Heart right ventricle (tissue), 16 donors: ENCODE results near the gene TRPC6. TPM values are rescaled to one million over a fixed set of nuclear protein-coding genes. Genes with fewer than 3 reads are reported as not detected.
"Not testable (repeated sequence)": the region's sequence is repeated elsewhere in the genome, so short reads cannot be mapped to it uniquely, and the experiment has no call there.

Experiments
- ATAC-seq, 8 donors: fragments of 200-7000 bp; cut with Tn5 transposase; one replicate each; pipeline ENCODE4 v1.9.1; 2020; ENCODE audit warnings: mild to moderate bottlenecking in 8 of 8, moderate library complexity in 8 of 8, moderate number of reproducible peaks in 1 of 8
- DNase-seq, 2 donors: peaks; one replicate each; pipeline ENCODE4 v3.0.0-alpha.2; 2020
- H3K27ac ChIP-seq, 10 donors: fragments of 200-600 bp; sonication (generic) in 2 of 10; one replicate each; pipeline versions ENCODE4 v1.5.0 to v1.8.0; 2020 to 2022; ENCODE audit warnings: mild to moderate bottlenecking in 3 of 10
- H3K27me3 ChIP-seq, 7 donors: fragments of 200-600 bp; one replicate each; pipeline ENCODE4 v1.8.0; 2021 to 2022; ENCODE audit warnings: mild to moderate bottlenecking in 2 of 7
- H3K36me3 ChIP-seq, 9 donors: fragments of 200-600 bp; sonication (generic) in 1 of 9; one replicate each; pipeline versions ENCODE4 v1.5.0 to v1.8.0; 2020 to 2022; ENCODE audit warnings: mild to moderate bottlenecking in 2 of 9
- H3K4me1 ChIP-seq, 9 donors: fragments of 200-600 bp; sonication (generic) in 1 of 9; one replicate each; pipeline versions ENCODE4 v1.5.0 to v1.8.0; 2020 to 2022; ENCODE audit warnings: mild to moderate bottlenecking in 4 of 9
- H3K4me3 ChIP-seq, 10 donors: fragments of 200-600 bp; sonication (generic) in 2 of 10; one replicate each; pipeline versions ENCODE4 v1.5.0 to v1.8.0; 2020 to 2022; ENCODE audit warnings: mild to moderate bottlenecking in 7 of 10, moderate library complexity in 2 of 10
- H3K9me3 ChIP-seq, 11 donors: fragments of 200-600 bp in 10 of 11; sonication (generic) in 2 of 11; one replicate each; pipeline versions ENCODE4 v1.5.0 to v1.8.0; 2013 to 2022; ENCODE audit warnings: mild to moderate bottlenecking in 2 of 11, control low read depth in 1 of 11, moderate library complexity in 1 of 11
- WGBS, 2 donors: extraction: QIAGEN DNeasy Blood & Tissue Kit; methylation state at CpG; one replicate each; pipeline ENCODE4 v1.1.7; 2013; ENCODE audit warnings: inconsistent platforms in 1 of 2; 5-methylcytosine and 5-hydroxymethylcytosine counted together
- intact Hi-C, 10 donors: fragments of 100-400 bp; cut with DNase I; formaldehyde crosslinking; loops; one replicate each; pipeline versions ENCODE4 v1.11.1 to v1.14.2; 2022
- polyA plus RNA-seq, 2 donors: library from polyadenylated mRNA; stranded (reverse); fragments of 200-250 nt; gene quantifications; one replicate each; pipeline ENCODE4 v1.2.3, GENCODE V29; 2013
- total RNA-seq, 10 donors: library from RNA; stranded (reverse); fragmentation: NEBNext Ultra II Directional in 3 of 10; extraction: Animal tissue kit (Norgen Biotek cat#: 25700) in 3 of 10; gene quantifications; one replicate each; pipeline versions ENCODE4 v1.2.1 to v1.2.4, GENCODE V29; 2021 to 2023
- TF ChIP-seq, protein P1 (sequence below), 9 donors: fragments of 200-600 bp; sonication (generic) in 2 of 9; IDR thresholded peaks; one replicate each; pipeline versions ENCODE4 v1.5.0 to v1.8.0; 2021 to 2022; ENCODE audit warnings: antibody characterized with exemption in 9 of 9, mild to moderate bottlenecking in 5 of 9, moderate library complexity in 1 of 9
- donor health status: Arrhythmogenic right ventricular cardiomyopathy.
- donor health status: ischemic (EF 13 %, LVEDD 7.1; RV severe dilation, severe dysfunction).
- donor health status: healthy with polysubstance abuse.
- donor health status: DM: no; HTN: yes; CAD: no.
- donor health status: DM: no; HTN: no; CAD: no.
- donor health status: ischemic (EF 25% LVEDD 6.9; RV normal size, moderate dysfunction).
- donor health status: ischemic (EF 25% LVEDD 5.7; RV mildly dilated, moderate dysfunction).
- donor health status: healthy.
- donor health status: DM: yes; HTN: yes; CAD: no.
- donor health status: Ischemic cardiomyopathy.
- donor health status: ischemic (EF 35%, LVEDD 5.7; RV mildly dilated, moderate dysfunction).
- donor health status: nonischemic (EF 11% LVEDD 7.7; RV severe dilation, severe dysfunction).
- donor health status: DM: yes; HTN: yes; CAD: no.
- donor health status: PGD.
- donor health status: ischemic (EF 29% LVEDD 5.4; RV normal size, mild dysfunction).
- donor health status: nonischemic (EF 23%, LVEDD 6.1; RV moderate dilation, normal function).

TRPC6 gene
- total and polyA plus RNA-seq, 12 donors, result 0.14 to 1.4 (median 0.40) TPM

DNA sequence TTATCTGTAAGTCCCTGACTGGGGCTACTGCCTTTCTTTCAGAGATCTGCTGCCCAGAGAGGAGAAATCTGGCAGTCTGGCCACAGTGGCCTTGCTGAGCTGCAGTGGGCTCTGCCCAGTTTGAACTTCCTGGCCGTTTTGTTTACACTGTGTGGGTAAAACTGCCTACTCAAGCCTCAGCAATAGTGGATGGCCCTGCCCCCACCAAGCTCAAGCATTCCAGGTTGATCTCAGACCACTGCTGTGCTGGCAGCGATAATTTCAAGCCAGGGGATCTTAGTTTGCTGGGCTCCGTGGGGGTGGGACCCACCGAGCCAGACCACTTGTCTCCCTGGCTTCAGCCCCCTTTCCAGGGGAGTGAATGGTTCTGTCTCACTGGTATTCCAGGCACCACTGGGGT, 117.5 kb downstream of the TRPC6 start:
- Histone ChIP-seq H3K27me3 (no peaks in the 10 kb centered on the region), H3K9me3 (peaks cover 0 to 6% (median 0%) of the 10 kb centered on the region in 11 donors), H3K36me3 (peaks cover 0 to 7% (median 0%) of the 10 kb centered on the region in 9 donors), H3K4me3 (no peak overlapping the region), H3K4me1 (no peaks in the 10 kb centered on the region), H3K27ac (no peak overlapping the region)
- DNase-seq, result no peak
- TF ChIP-seq, protein P1, sequence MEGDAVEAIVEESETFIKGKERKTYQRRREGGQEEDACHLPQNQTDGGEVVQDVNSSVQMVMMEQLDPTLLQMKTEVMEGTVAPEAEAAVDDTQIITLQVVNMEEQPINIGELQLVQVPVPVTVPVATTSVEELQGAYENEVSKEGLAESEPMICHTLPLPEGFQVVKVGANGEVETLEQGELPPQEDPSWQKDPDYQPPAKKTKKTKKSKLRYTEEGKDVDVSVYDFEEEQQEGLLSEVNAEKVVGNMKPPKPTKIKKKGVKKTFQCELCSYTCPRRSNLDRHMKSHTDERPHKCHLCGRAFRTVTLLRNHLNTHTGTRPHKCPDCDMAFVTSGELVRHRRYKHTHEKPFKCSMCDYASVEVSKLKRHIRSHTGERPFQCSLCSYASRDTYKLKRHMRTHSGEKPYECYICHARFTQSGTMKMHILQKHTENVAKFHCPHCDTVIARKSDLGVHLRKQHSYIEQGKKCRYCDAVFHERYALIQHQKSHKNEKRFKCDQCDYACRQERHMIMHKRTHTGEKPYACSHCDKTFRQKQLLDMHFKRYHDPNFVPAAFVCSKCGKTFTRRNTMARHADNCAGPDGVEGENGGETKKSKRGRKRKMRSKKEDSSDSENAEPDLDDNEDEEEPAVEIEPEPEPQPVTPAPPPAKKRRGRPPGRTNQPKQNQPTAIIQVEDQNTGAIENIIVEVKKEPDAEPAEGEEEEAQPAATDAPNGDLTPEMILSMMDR (IDR thresholded peaks at IDR 0.05), result no peak
- WGBS, 2 donors, result 31 to 32% methylated on average over 4 of the region's 4 CpGs
- ATAC-seq, result no peak
- intact Hi-C loops, result no loop called here

DNA sequence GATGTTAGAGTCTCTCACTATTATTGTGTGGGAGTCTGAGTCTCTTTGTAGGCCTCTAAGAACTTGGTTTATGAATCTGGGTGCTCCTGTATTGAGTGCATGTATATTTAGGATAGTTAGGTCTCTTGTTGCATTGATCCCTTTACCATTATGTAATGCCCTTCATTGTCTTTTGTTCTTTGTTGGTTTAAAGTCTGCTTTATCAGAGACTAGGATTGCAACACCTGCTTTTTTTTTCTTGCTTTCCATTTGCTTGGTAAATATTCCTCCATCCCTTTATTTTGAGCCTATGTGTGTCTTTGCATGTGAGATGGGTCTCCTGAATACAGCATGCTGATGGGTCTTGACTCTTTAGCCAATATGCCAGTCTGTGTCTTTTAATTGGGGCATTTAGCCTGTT, 119.4 kb downstream of the TRPC6 start:
- intact Hi-C loops, result not testable (repeated sequence)

DNA sequence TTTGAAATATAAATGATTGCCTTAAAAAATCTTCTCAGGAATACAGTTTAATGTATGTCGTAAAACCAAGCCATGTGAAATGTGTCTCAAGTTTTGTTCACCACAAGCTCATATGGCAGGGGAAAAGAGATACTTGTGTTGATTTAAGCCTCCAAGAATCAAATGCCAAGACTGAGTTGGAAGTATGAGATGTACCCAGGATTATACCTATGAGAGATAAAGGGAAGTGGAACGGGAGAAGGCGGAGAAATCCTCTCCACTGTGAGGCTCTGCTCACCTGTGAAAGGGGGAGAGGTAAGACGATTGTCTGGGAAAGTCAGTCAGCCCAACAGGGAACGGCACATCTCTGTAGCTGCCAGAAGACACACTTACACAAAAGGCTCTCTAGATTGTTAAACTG, 124.8 kb downstream of the TRPC6 start:
- DNase-seq (no peak), ATAC-seq (no peak)
- intact Hi-C loops, result loop anchor here in 9 of 10 donors (5.0 to 10.0 kb wide), 3 partner anchors 386 to 546 kb away; no protein-coding TSS in a partner anchor
- Histone ChIP-seq H3K36me3 (no peaks in the 10 kb centered on the region), H3K4me3 (no peak overlapping the region), H3K27me3 (no peaks in the 10 kb centered on the region), H3K9me3 (peaks cover 0 to 6% (median 0%) of the 10 kb centered on the region in 11 donors), H3K27ac (no peak overlapping the region), H3K4me1 (no peaks in the 10 kb centered on the region)
- TF ChIP-seq, protein P1 (IDR thresholded peaks at IDR 0.05), result no peak
- 68 to 88% methylated on average over 5 of the region's 5 CpGs for WGBS, 2 donors

More for the DNA sequence above, 119.4 kb downstream of the TRPC6 start:
- DNase-seq, H3K36me3 ChIP-seq, H3K4me3 ChIP-seq, H3K27ac ChIP-seq, H3K27me3 ChIP-seq, H3K4me1 ChIP-seq, H3K9me3 ChIP-seq, ATAC-seq: not testable (repeated sequence)

DNA sequence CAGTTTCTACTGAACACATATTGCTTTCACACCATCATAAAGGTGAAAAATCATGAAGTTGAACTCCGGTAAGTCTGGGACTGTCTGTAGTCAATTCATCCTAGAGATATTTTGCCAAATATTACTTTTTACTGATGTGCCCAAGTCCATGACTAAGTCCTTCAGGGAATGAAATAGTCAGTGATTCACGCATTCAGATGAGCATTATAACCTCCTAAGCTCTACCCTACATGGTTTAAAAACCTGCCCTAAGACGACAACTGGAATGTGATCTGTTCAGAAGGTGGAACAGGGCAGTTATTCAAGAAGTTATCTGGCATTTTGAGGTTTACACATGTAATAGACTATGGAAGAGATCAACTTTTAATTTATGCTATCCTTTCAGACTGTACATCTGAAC, 125.6 kb downstream of the TRPC6 start:
- TF ChIP-seq, protein P1 (IDR thresholded peaks at IDR 0.05), result no peak
- DNase-seq (no peak), ATAC-seq (no peak)
- Histone ChIP-seq H3K4me3 (no peak overlapping the region), H3K9me3 (peaks cover 0 to 6% (median 0%) of the 10 kb centered on the region in 11 donors), H3K36me3 (no peaks in the 10 kb centered on the region), H3K27ac (no peak overlapping the region), H3K27me3 (no peaks in the 10 kb centered on the region), H3K4me1 (no peaks in the 10 kb centered on the region)
- intact Hi-C loops, result loop anchor here in 9 of 10 donors (5.0 to 10.0 kb wide), 3 partner anchors 387 to 547 kb away; no protein-coding TSS in a partner anchor
- 82 to 84% methylated on average over 3 of the region's 3 CpGs for WGBS, 2 donors

DNA sequence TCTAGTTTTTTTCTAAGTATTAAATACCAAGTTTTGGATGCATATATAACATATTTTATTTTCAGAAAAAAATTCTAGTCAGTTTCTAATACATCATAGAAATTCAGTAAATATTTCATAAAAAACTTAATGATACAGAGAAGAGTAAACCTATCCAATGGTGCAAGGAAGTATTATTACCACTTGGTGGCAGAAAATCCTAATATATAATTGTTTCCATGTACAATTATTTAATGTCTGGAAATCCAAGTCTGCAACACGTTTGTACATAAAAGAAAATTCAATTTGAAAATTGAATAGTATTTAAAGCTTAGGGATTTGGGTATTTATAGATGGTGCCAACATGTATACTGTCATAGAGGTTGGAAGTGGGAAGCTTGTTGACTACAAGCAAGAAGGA, 127.0 kb downstream of the TRPC6 start:
- no peaks in the 10 kb centered on the region for H3K4me1 ChIP-seq
- intact Hi-C loops, result loop anchor here (2.0 to 10.0 kb wide), 4 partner anchors 388 to 548 kb away; no protein-coding TSS in a partner anchor
- no peaks in the 10 kb centered on the region for H3K36me3 ChIP-seq
- DNase-seq, result no peak
- TF ChIP-seq, protein P1 (IDR thresholded peaks at IDR 0.05), result peak in 7 of 9 donors; percentile 42 to 66 (median 51)
- H3K4me3 ChIP-seq, result no peak overlapping the region
- no peak overlapping the region for H3K27ac ChIP-seq
- ATAC-seq, result peak in 1 of 8 donors; percentile 61
- H3K9me3 ChIP-seq, result peaks cover 0 to 4% (median 0%) of the 10 kb centered on the region in 11 donors
- 1 to 2% methylated on average over 1 of the region's 1 CpG for WGBS, 2 donors
- no peaks in the 10 kb centered on the region for H3K27me3 ChIP-seq
